ENCODE data around the gene CCDC112. TPM values are rescaled to one million over a fixed set of nuclear protein-coding genes. Genes with fewer than 3 reads are reported as not detected.

CCDC112 gene
- total and polyA plus RNA-seq, 10 donors: 3.4 to 12.7 (median 4.3) TPM

DNA sequence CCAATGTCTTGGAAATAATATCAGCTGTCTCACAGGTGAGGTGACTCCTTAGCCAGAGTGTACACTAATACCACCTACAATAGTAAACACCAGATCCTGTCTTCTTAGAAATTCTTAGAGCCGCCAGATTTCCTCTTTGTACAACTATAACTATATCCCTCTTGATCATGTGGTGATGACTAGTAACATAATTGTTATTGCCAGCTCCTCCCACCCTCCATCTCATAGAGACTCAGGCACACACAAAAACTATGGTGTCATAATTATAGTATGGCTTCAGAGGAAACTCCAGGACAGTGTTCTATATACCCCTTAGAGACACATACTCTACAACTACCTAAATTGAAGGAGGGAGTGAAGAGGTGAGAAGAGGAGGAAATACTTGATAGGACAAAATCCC lies 66.8 kb downstream of the CCDC112 start:
- WGBS, 5 donors: 94 to 100% (median 97%) methylated on average over 1 of the region's 1 CpG
- intact Hi-C loops (cut with DNase I; ENCODE audit: low total_unique reads): no loop called here
- no peak overlapping the region for H3K27ac ChIP-seq
- no peak for DNase-seq
- H3K27me3 ChIP-seq (replicated peaks in 1 of 7): no peaks in the 10 kb centered on the region
- no peak for TF ChIP-seq POLR2AphosphoS5 (IDR thresholded peaks at IDR 0.05)
- TF ChIP-seq, protein P1, sequence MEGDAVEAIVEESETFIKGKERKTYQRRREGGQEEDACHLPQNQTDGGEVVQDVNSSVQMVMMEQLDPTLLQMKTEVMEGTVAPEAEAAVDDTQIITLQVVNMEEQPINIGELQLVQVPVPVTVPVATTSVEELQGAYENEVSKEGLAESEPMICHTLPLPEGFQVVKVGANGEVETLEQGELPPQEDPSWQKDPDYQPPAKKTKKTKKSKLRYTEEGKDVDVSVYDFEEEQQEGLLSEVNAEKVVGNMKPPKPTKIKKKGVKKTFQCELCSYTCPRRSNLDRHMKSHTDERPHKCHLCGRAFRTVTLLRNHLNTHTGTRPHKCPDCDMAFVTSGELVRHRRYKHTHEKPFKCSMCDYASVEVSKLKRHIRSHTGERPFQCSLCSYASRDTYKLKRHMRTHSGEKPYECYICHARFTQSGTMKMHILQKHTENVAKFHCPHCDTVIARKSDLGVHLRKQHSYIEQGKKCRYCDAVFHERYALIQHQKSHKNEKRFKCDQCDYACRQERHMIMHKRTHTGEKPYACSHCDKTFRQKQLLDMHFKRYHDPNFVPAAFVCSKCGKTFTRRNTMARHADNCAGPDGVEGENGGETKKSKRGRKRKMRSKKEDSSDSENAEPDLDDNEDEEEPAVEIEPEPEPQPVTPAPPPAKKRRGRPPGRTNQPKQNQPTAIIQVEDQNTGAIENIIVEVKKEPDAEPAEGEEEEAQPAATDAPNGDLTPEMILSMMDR (IDR thresholded peaks at IDR 0.05 in 8 of 11, conservative IDR thresholded peaks at IDR 0.05 in 3 of 11): no peak
- no peaks in the 10 kb centered on the region for H3K9me3 ChIP-seq
- peaks cover 0 to 97% (median 36%) of the 10 kb centered on the region in 6 donors for H3K36me3 ChIP-seq
- peaks cover 0 to 6% (median 0%) of the 10 kb centered on the region in 6 donors for H3K4me1 ChIP-seq
- H3K4me3 ChIP-seq: no peak overlapping the region

DNA sequence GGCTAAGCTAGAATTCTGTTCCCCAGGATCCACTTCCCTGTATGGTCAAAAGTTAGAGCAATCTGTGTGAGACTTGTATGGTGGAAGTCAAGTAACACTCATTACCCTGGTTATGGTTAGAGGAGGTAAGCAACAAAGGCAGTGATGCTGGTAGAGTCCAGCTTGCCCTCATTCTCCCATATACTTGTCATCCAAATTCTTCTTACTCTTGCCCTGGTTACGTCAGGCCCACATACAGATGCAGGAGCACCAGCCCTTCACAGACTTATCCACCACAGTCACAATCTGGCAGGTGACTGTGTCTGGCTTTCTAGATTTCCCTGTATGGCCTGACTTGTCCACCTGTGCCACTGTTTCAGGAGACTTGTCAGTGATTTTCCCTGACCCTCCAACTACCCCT lies 69.2 kb downstream of the CCDC112 start:
- TF ChIP-seq, protein P1 (IDR thresholded peaks at IDR 0.05 in 8 of 11, conservative IDR thresholded peaks at IDR 0.05 in 3 of 11): no peak
- no peak for TF ChIP-seq POLR2AphosphoS5 (IDR thresholded peaks at IDR 0.05)
- TF ChIP-seq POLR2A (IDR thresholded peaks at IDR 0.05): no peak
- H3K4me1 ChIP-seq: peaks cover 0 to 6% (median 0%) of the 10 kb centered on the region in 6 donors
- no peak overlapping the region for H3K27ac ChIP-seq
- DNase-seq: no peak
- no peak overlapping the region for H3K4me3 ChIP-seq
- intact Hi-C loops (cut with DNase I; ENCODE audit: low total_unique reads): no loop called here
- peaks cover 0 to 99% (median 42%) of the 10 kb centered on the region in 6 donors for H3K36me3 ChIP-seq
- no peaks in the 10 kb centered on the region for H3K9me3 ChIP-seq
- no peaks in the 10 kb centered on the region for H3K27me3 ChIP-seq (replicated peaks in 1 of 7)
- 90 to 100% (median 100%) methylated on average over 1 of the region's 1 CpG for WGBS, 5 donors

Small RNAs within 50 kb of the gene (small RNA-seq; reads per million reads assigned to genes)
- gene HMGN1P15: 0 reads per million in 4 donors

Other genes starting within 250 kb of the CCDC112 start
- 1 to 10 TPM in 5 of 7 donors, under 1 TPM in 2; 0.77 to 6.3 (median 2.4) TPM for gene TRIM36, start 126.7 kb downstream of the CCDC112 start, total RNA-seq
- under 1 TPM; 0.18 to 0.46 (median 0.45) TPM for gene TRIM36, start 126.7 kb downstream of the CCDC112 start, polyA plus RNA-seq
- 10 to 100 TPM; 23.3 to 59.9 (median 52.3) TPM for gene PGGT1B, start 33.8 kb downstream of the CCDC112 start, total RNA-seq
- gene PGGT1B, start 33.8 kb downstream of the CCDC112 start, polyA plus RNA-seq: 1 to 10 TPM; 3.7 to 5.2 (median 4.2) TPM
- gene FEM1C, start 248.1 kb upstream of the CCDC112 start, total RNA-seq: 10 to 100 TPM; 15.1 to 22.7 (median 18.3) TPM
- gene FEM1C, start 248.1 kb upstream of the CCDC112 start, polyA plus RNA-seq: 1 to 10 TPM; 3.1 to 5.0 (median 3.8) TPM